Measurements from ENCODE around the gene CTSF.
"Not testable (repeated sequence)": the region's sequence is repeated elsewhere in the genome, so short reads cannot be mapped to it uniquely, and the experiment has no call there.

CTSF gene

DNA sequence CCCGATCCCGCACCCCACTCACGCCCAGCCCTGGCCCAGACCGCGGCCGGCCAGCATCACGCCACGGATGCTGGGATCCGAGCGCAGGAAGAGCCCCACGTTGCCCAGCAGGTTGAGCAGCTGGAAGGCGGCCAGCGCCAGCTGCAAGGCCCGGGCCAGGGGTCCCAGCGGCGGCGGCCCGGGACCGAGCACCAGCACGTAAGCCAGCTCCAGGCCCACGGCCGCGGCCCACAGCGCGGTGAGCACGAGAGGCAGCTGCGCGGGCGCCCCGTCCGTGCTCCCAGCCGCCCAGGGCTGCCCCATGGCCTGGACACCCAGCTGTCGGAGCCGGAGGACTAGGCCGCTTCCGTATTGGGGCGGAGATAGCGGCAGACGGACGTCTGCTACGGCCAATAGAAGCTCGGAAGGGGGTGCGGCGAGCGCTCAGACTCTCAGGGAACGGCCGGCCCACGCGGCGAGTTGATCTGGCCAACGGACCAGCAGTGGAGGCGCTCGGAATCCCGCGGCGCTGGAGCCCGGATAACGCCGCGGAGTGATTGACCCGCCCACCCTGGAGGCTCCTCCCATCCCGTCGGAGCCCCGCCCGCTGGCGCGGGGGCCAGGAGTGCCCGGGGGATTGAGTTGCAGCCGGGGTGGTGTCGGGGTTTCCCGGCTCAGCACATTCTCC lies 22.6 kb downstream of the CTSF start, which contains the start of gene ZDHHC24:
Gene ZDHHC24, minus strand, starts transcription at position 348 of the 667 bp plus-strand sequence. Its CDS starts 45 bp downstream, at position 303.
- peak within 1 kb of the TSS; percentile 86 for H3K4me3 Mint-ChIP-seq
- H3K27me3 Mint-ChIP-seq, result no peaks in the 10 kb centered on the region
- no peaks in the 10 kb centered on the region for H3K9me3 Mint-ChIP-seq
- ATAC-seq (ENCODE audit: low read depth) (peak; percentile 77), DNase-seq (ENCODE audit: low spot score in 2 of 2) (peak; percentile 82 to 85)
- H3K4me1 Mint-ChIP-seq, result peaks cover 24% of the 10 kb centered on the region
- peak within 1 kb of the TSS; percentile 77 for H3K27ac Mint-ChIP-seq
- peaks cover 14% of the 10 kb centered on the region for H3K36me3 Mint-ChIP-seq

DNA sequence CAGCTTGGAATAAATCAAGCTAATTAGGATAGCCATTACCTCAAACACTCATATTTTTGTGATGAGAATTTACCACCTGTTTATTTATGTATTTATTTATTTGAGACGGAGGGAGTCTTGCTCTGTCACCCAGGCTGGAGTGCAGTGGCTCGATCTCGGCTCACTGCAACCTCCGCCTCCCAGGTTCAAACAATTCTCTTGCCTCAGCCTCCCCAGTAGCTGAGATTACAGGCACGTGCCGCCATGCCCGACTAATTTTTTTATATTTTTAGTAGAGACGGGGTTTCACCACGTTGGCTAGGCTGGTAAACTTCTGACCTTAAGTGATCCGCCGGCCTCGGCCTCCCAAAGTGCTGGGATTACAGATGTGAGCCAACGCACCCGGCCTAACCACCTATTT lies 23.5 kb downstream of the CTSF start:
- Mint-ChIP-seq H3K4me3 (peak overlapping the region; percentile 86), H3K36me3 (peaks cover 16% of the 10 kb centered on the region), H3K27ac (peak overlapping the region; percentile 77), H3K4me1 (peaks cover 24% of the 10 kb centered on the region)
- DNase-seq (ENCODE audit: low spot score in 2 of 2); ATAC-seq (ENCODE audit: low read depth); H3K9me3 Mint-ChIP-seq; H3K27me3 Mint-ChIP-seq: not testable (repeated sequence)

DNA sequence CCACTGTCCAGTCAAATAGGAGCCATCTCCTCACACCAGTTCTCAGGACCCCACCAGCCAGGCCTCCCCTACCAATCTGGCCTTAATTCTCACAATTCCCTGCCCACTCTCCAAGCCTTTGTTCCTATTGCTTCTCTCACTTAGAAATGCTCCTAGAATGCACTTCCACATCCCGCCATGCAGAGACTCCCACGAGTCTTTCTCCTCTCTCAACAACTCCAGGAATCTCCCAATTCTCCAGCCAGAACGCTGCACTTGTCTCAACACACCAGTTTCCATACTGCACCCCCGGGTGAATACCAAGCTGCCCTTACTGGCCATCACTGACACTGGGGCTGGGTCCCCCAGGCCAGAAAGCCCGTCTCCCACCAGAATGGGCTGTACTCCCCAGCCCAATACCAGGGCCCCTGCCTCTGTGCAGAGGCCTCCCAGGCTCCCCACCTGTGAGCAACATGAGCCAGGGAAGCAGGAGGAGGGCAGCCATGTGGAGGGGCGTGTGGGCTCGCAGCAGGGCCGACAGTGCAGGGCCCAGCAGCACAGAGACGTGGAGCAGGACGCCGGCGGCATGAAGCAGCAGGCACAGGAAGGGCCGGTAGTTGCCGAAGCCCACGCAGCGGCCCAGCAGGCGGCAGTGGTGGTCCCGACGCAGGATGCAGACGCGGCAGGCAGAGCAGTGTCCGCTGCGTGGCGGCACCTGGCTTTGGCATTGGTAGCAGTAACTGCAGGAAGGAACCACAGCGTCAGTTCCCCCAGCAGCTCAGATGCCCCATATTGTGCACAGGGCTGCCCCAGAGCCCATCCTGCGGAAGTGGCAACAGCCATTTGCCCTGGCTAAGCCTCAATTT lies 24.9 kb downstream of the CTSF start:
- H3K4me3 Mint-ChIP-seq, result peak overlapping the region; percentile 67
- peaks cover 19% of the 10 kb centered on the region for H3K36me3 Mint-ChIP-seq
- H3K27me3 Mint-ChIP-seq, result no peaks in the 10 kb centered on the region
- H3K9me3 Mint-ChIP-seq, result no peaks in the 10 kb centered on the region
- ATAC-seq (ENCODE audit: low read depth) (peak; percentile 73), DNase-seq (ENCODE audit: low spot score in 2 of 2) (peak; percentile 57 to 65)
- peak overlapping the region; percentile 84 for H3K27ac Mint-ChIP-seq
- H3K4me1 Mint-ChIP-seq, result peaks cover 24% of the 10 kb centered on the region

GRCh38 chr11:66542362-66542761 lies 26.0 kb downstream of the CTSF start:
- no peak for DNase-seq (ENCODE audit: low spot score in 2 of 2)
- Mint-ChIP-seq H3K27me3 (no peaks in the 10 kb centered on the region), H3K27ac (peak overlapping the region; percentile 84), H3K36me3 (peaks cover 22% of the 10 kb centered on the region), H3K9me3 (no peaks in the 10 kb centered on the region), H3K4me1 (peaks cover 24% of the 10 kb centered on the region), H3K4me3 (peak overlapping the region; percentile 2)
- no peak for ATAC-seq (ENCODE audit: low read depth)

- DNase-seq (ENCODE audit: low spot score in 2 of 2) (no peak), ATAC-seq (ENCODE audit: low read depth) (no peak)
- Mint-ChIP-seq H3K4me1 (peaks cover 24% of the 10 kb centered on the region), H3K27me3 (no peaks in the 10 kb centered on the region), H3K9me3 (no peaks in the 10 kb centered on the region), H3K36me3 (peaks cover 25% of the 10 kb centered on the region), H3K27ac (peak overlapping the region; percentile 84), H3K4me3 (peak overlapping the region; percentile 2)
These were observed 26.5 kb downstream of the CTSF start for GRCh38 chr11:66541892-66542291.

GRCh38 chr11:66540598-66540997 lies 27.8 kb downstream of the CTSF start:
- H3K9me3 Mint-ChIP-seq; H3K27ac Mint-ChIP-seq; H3K27me3 Mint-ChIP-seq; DNase-seq (ENCODE audit: low spot score in 2 of 2); H3K4me3 Mint-ChIP-seq; ATAC-seq (ENCODE audit: low read depth): not testable (repeated sequence)
- H3K36me3 Mint-ChIP-seq, result peaks cover 28% of the 10 kb centered on the region
- peaks cover 24% of the 10 kb centered on the region for H3K4me1 Mint-ChIP-seq

DNA sequence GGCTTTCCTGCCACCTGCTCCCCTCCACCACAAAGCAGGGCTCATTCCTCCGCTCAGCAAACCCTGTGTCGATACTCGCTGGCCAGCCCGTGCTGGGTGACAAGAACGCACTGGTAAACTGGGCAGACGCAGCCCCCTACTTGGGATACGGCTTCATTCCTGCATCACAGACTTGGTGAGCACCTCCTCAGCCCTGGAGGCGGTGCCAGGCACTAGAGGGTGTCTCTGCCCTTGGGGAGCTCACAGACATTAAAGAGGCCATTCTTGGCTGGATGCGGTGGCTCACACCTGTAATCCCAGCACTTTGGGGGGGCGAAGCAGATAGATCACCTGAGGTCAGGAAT lies 28.6 kb downstream of the CTSF start:
- Mint-ChIP-seq H3K9me3 (no peaks in the 10 kb centered on the region), H3K36me3 (peaks cover 30% of the 10 kb centered on the region), H3K27me3 (no peaks in the 10 kb centered on the region), H3K27ac (no peak overlapping the region), H3K4me3 (no peak overlapping the region), H3K4me1 (peaks cover 21% of the 10 kb centered on the region)
- DNase-seq (ENCODE audit: low spot score in 2 of 2) (no peak), ATAC-seq (ENCODE audit: low read depth) (no peak)

- no peak overlapping the region for H3K27ac Mint-ChIP-seq
- peaks cover 19% of the 10 kb centered on the region for H3K4me1 Mint-ChIP-seq
- no peak for DNase-seq (ENCODE audit: low spot score in 2 of 2)
- no peaks in the 10 kb centered on the region for H3K27me3 Mint-ChIP-seq
- peaks cover 30% of the 10 kb centered on the region for H3K36me3 Mint-ChIP-seq
- H3K4me3 Mint-ChIP-seq, result no peak overlapping the region
- no peaks in the 10 kb centered on the region for H3K9me3 Mint-ChIP-seq
- ATAC-seq (ENCODE audit: low read depth), result no peak
These were observed 29.1 kb downstream of the CTSF start for GRCh38 chr11:66539170-66539869.

DNA sequence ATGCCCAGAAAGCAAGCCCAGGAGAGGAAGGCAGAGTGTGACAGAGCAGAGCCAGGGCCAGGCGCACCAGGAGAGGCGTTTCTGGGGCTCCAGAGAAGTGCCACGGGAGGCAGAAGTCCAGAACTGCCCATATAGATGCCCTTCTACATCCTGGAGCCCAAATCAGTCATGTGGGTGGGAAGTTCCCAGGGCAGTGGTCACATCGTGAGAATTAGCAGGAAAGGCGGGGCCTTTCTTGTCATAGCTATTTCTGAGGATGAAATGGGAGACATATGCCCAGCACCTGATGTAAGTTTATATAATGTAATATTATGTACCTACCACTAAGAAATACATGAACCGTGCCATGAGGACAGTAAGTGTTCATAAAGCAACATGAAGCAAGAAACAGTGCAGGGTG lies 35.6 kb downstream of the CTSF start:
- Mint-ChIP-seq H3K4me3 (no peak overlapping the region), H3K4me1 (peaks cover 3% of the 10 kb centered on the region), H3K36me3 (peaks cover 14% of the 10 kb centered on the region), H3K27me3 (no peaks in the 10 kb centered on the region), H3K9me3 (no peaks in the 10 kb centered on the region), H3K27ac (peak overlapping the region; percentile 36)
- DNase-seq (ENCODE audit: low spot score in 2 of 2) (no peak), ATAC-seq (ENCODE audit: low read depth) (no peak)

GRCh38 chr11:66531841-66532240 lies 36.6 kb downstream of the CTSF start:
- no peak for ATAC-seq (ENCODE audit: low read depth)
- H3K27ac Mint-ChIP-seq, result no peak overlapping the region

GRCh38 chr11:66530927-66531709 lies 37.3 kb downstream of the CTSF start:
- Mint-ChIP-seq H3K27ac (no peak overlapping the region), H3K4me3 (no peak overlapping the region), H3K36me3 (peaks cover 12% of the 10 kb centered on the region), H3K27me3 (no peaks in the 10 kb centered on the region), H3K4me1 (peaks cover 3% of the 10 kb centered on the region), H3K9me3 (no peaks in the 10 kb centered on the region)
- ATAC-seq (ENCODE audit: low read depth) (no peak), DNase-seq (ENCODE audit: low spot score in 2 of 2) (no peak)

More at GRCh38 chr11:66531841-66532240, 36.6 kb downstream of the CTSF start:
- H3K9me3 Mint-ChIP-seq, result no peaks in the 10 kb centered on the region
- peaks cover 3% of the 10 kb centered on the region for H3K4me1 Mint-ChIP-seq
- H3K27me3 Mint-ChIP-seq, result no peaks in the 10 kb centered on the region
- DNase-seq (ENCODE audit: low spot score in 2 of 2), result no peak
- no peak overlapping the region for H3K4me3 Mint-ChIP-seq
- peaks cover 9% of the 10 kb centered on the region for H3K36me3 Mint-ChIP-seq

DNA sequence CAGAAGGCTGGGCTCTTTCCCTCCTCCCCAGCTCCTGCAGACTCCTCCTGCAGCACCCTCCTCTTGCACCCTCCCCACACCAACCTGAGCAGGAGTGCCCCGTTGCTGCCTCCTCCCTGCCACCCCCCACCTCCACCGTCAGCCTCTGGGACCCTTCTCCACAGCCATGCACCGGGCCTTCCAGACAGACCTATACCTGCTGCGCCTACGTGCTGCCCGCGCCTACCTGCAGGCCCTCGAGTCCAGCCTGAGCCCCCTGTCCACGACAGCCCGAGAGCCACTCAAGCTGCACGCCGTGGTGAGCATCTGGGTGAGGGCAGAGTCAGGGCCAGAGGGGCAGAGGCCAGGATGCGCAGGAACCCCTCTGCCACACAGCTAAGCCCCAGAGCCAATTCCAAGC lies 38.8 kb downstream of the CTSF start:
- Mint-ChIP-seq H3K9me3 (no peaks in the 10 kb centered on the region), H3K27me3 (no peaks in the 10 kb centered on the region), H3K4me3 (no peak overlapping the region), H3K27ac (no peak overlapping the region), H3K36me3 (peaks cover 7% of the 10 kb centered on the region), H3K4me1 (peaks cover 3% of the 10 kb centered on the region)
- DNase-seq (ENCODE audit: low spot score in 2 of 2) (no peak), ATAC-seq (ENCODE audit: low read depth) (no peak)

DNA sequence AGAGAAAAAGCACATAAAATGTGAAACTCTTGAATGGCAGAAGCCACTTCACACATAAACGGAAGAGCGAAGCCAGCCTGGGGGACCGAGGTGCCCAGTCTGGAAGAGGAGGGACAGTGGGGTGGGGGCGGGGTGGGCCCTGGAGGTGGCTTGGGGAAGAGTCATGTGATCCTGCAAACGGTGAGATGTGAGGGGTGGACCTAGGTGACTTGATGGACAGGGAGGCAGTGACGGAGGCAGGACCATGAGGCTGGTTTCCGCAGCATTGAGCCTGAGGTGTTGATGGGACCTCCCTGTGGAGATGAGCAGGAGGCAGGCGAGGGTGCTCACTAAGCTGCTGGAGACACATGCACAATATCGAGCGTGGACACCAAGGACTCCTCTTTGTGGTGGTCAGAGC lies 39.3 kb downstream of the CTSF start:
- ATAC-seq (ENCODE audit: low read depth) (no peak), DNase-seq (ENCODE audit: low spot score in 2 of 2) (no peak)
- peaks cover 3% of the 10 kb centered on the region for H3K4me1 Mint-ChIP-seq
- H3K36me3 Mint-ChIP-seq, result peaks cover 7% of the 10 kb centered on the region
- H3K4me3 Mint-ChIP-seq, result no peak overlapping the region
- no peaks in the 10 kb centered on the region for H3K9me3 Mint-ChIP-seq
- no peak overlapping the region for H3K27ac Mint-ChIP-seq
- H3K27me3 Mint-ChIP-seq, result no peaks in the 10 kb centered on the region

Data from memory B cell (primary cell).